ENCODE data around the gene MMP15.

DNA sequence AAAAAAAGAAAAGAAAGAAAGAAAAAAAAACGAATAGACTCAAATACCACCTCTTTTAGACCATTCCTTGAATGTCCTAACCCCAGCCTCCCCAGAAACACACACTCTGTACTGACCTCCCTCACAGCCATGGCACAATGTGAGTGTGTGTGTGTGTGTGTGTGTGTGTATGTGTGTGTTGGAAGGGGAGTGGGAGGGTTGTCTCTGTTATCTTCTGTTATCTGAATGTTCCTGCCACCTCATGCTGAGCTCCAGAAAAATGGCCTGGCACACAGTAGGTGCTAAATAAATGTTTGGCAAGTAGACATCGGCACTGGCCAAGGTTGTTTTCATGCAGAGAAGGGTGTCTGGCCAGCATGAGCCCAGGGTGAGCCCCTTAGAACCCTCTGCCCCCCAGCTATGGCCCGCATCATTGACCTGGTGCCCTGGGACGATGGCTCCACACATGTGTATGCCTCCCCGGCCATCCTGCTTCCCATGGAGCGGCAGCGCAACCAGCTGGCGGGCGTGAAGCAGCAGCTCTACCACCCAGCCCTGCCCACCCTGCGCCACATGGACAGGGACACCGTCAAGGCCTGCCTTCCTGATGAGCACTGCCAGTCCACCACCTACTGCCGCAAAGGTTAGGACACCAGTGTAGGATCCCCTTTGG is 48.0 kb upstream of the MMP15 start:
- TF ChIP-seq POLR2A (IDR thresholded peaks at IDR 0.05): no peak
- no peak for TF ChIP-seq CTCF (IDR thresholded peaks at IDR 0.05)
- TF ChIP-seq EP300 (IDR thresholded peaks at IDR 0.05): no peak

Measured in stomach (tissue), 4 donors.